Vagina (tissue), 2 donors: Measurements from ENCODE around the gene CENPVL3. TPM values are rescaled to one million over a fixed set of nuclear protein-coding genes. Genes with fewer than 3 reads are reported as not detected.

Experiments used
- DNase-seq, 2 donors: peaks; one replicate each; pipeline ENCODE4 v3.0.0-alpha.2; 2017; ENCODE audit errors: extremely low spot score in 2 of 2
- H3K27ac ChIP-seq: fragments of 200-600 bp; sonication (generic); one replicate; pipeline ENCODE4 v1.5.1; 2019
- H3K27me3 ChIP-seq: fragments of 200-600 bp; sonication (generic); one replicate; pipeline ENCODE4 v1.5.1; 2019
- H3K36me3 ChIP-seq, 2 donors: fragments of 200-600 bp; sonication (generic); one replicate each; pipeline ENCODE4 v1.5.1; 2017 to 2019
- H3K4me1 ChIP-seq: fragments of 200-600 bp; sonication (generic); one replicate; pipeline ENCODE4 v1.5.1; 2019
- H3K4me3 ChIP-seq, 2 donors: fragments of 200-600 bp; sonication (generic); 1 replicate in 1 of 2; 2 replicates in 1 of 2; pipeline ENCODE4 v1.5.1; 2016 to 2019
- H3K9me3 ChIP-seq: fragments of 200-600 bp; sonication (generic); one replicate; pipeline ENCODE4 v1.5.1; 2019
- POLR2A ChIP-seq, 2 donors: fragments of 450-650 bp; IDR thresholded peaks; one replicate each; pipeline ENCODE4 v1.6.1; 2017; ENCODE audit warnings: antibody characterized with exemption in 2 of 2, mild to moderate bottlenecking in 2 of 2, moderate library complexity in 2 of 2
- POLR2AphosphoS5 ChIP-seq, 2 donors: sonication (generic); formaldehyde crosslinking; IDR thresholded peaks; one replicate each; pipeline ENCODE4 v1.9.0; 2017; ENCODE audit warnings: antibody characterized with exemption in 2 of 2, mild to moderate bottlenecking in 2 of 2, low read depth in 1 of 2; ENCODE audit not compliant: insufficient read depth in 1 of 2
- intact Hi-C: fragments of 100-400 bp; cut with DNase I; formaldehyde crosslinking; loops from one replicate; pipeline ENCODE4 v1.15.1; 2023
- total RNA-seq: library from RNA; depleted of rRNA; stranded (reverse); fragments of >200 nt; gene quantifications from one replicate; pipeline ENCODE4 v1.2.3, GENCODE V29; 2016
- TF ChIP-seq, protein P1 (sequence below), 3 experiments: fragments of 450-650 bp in 2 of 3; fragments of 200-600 bp in 1 of 3; sonication (generic) in 1 of 3; IDR thresholded peaks; one replicate each; pipeline ENCODE4 v1.5.1; 2017 to 2019; ENCODE audit warnings: antibody characterized with exemption in 3 of 3, mild to moderate bottlenecking in 2 of 3, moderate library complexity in 2 of 3

Gene CENPVL3
- total RNA-seq, 1 donor from 2014 or later, result not detected

DNA sequence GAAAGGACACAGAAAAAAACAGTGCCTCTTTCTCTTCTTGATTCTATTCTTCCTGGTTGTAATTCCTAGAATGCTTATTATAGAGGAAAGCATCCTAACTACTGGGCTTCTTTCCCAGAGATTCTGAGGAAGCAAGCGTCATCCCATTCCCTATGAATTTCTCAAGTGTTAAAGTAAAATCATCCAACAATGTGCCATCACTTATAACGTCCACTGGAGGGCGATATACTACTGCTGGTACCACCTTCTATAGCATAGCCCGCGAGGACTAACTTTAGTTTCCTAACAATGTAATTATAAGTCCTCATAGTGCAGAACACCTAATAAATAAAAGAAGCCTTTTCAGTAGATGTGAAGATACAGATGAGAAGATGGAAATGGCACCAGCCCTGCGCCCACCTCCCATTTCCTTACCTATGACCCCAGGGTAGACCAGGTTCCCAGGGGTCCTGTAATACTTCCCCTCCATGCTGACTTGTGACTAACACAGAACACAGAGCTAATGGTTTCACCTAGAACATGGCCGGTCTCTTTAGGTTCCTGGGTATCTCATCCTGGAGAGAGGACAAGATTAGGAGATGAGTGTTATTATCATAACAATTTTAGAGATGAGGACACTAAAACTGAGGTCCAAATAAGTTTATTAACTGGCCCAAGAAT, 4.2 kb downstream of the CENPVL3 start:
- Histone ChIP-seq H3K36me3 (no peaks in the 10 kb centered on the region), H3K4me1 (no peaks in the 10 kb centered on the region), H3K27ac (no peak overlapping the region), H3K9me3 (no peaks in the 10 kb centered on the region), H3K4me3 (no peak overlapping the region), H3K27me3 (no peaks in the 10 kb centered on the region)
- intact Hi-C loops, result loop anchor here (10.0 kb wide), 1 partner anchor 1140 kb away; the partner anchor contains the start of gene DGKK
- TF ChIP-seq POLR2AphosphoS5 (IDR thresholded peaks at IDR 0.05; ENCODE audit: insufficient read depth in 1 of 2, low read depth in 1 of 2) (no peak), POLR2A (IDR thresholded peaks at IDR 0.05) (no peak)
- TF ChIP-seq, protein P1, sequence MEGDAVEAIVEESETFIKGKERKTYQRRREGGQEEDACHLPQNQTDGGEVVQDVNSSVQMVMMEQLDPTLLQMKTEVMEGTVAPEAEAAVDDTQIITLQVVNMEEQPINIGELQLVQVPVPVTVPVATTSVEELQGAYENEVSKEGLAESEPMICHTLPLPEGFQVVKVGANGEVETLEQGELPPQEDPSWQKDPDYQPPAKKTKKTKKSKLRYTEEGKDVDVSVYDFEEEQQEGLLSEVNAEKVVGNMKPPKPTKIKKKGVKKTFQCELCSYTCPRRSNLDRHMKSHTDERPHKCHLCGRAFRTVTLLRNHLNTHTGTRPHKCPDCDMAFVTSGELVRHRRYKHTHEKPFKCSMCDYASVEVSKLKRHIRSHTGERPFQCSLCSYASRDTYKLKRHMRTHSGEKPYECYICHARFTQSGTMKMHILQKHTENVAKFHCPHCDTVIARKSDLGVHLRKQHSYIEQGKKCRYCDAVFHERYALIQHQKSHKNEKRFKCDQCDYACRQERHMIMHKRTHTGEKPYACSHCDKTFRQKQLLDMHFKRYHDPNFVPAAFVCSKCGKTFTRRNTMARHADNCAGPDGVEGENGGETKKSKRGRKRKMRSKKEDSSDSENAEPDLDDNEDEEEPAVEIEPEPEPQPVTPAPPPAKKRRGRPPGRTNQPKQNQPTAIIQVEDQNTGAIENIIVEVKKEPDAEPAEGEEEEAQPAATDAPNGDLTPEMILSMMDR (IDR thresholded peaks at IDR 0.05), result no peak
- DNase-seq, result no peak

DNA sequence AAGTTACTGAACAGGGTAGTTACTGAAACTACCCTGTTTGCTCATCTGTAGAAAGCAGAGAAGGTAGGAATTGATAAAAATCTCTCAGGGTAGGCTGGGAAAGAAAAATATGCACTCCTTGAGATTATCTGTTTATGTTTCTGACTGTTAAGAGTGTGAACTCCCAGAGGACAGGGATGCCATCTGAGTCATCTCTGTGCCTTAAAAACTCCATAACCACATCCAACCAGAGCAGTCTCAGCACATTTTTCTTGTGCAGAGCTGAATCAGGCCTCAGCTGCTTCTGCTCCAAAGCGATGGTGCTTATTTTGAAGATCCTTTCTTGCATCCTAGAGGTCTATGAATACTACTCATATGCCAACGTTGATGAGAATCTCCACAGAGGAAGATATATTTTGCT, 9.9 kb downstream of the CENPVL3 start:
- TF ChIP-seq POLR2A (IDR thresholded peaks at IDR 0.05) (no peak), POLR2AphosphoS5 (IDR thresholded peaks at IDR 0.05; ENCODE audit: insufficient read depth in 1 of 2, low read depth in 1 of 2) (no peak)
- TF ChIP-seq, protein P1 (IDR thresholded peaks at IDR 0.05), result no peak
- H3K36me3 ChIP-seq, result no peaks in the 10 kb centered on the region
- H3K4me1 ChIP-seq, result no peaks in the 10 kb centered on the region
- H3K27ac ChIP-seq, result no peak overlapping the region
- DNase-seq, result no peak
- H3K4me3 ChIP-seq, result no peak overlapping the region
- intact Hi-C loops, result no loop called here
- H3K9me3 ChIP-seq, result no peaks in the 10 kb centered on the region
- H3K27me3 ChIP-seq, result no peaks in the 10 kb centered on the region

DNA sequence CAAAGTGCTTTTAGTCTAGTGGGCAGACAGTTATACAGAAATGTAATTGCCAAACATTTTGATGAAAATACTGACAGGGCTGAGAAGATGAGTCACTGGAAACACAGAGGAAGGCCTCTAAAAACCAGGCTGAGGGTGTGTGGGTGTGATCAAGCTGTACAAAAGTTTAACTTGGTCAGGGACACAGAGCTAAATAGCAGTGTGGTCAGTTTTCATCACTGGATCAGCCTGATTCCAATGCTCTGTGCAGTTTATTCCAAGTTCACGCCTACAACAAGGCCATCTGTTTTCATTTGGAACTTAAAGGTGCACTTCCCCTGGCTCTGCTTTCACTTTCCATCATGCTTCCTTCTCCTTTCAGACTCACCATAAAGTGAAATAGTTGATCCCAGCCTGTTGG, 10.6 kb downstream of the CENPVL3 start:
- no peaks in the 10 kb centered on the region for H3K9me3 ChIP-seq
- no peaks in the 10 kb centered on the region for H3K27me3 ChIP-seq
- no peak overlapping the region for H3K27ac ChIP-seq
- intact Hi-C loops, result no loop called here
- no peak for DNase-seq
- TF ChIP-seq, protein P1 (IDR thresholded peaks at IDR 0.05), result no peak
- no peak for TF ChIP-seq POLR2AphosphoS5 (IDR thresholded peaks at IDR 0.05; ENCODE audit: insufficient read depth in 1 of 2, low read depth in 1 of 2)
- no peak for TF ChIP-seq POLR2A (IDR thresholded peaks at IDR 0.05)
- H3K4me1 ChIP-seq, result no peaks in the 10 kb centered on the region
- H3K4me3 ChIP-seq, result no peak overlapping the region
- H3K36me3 ChIP-seq, result no peaks in the 10 kb centered on the region

DNA sequence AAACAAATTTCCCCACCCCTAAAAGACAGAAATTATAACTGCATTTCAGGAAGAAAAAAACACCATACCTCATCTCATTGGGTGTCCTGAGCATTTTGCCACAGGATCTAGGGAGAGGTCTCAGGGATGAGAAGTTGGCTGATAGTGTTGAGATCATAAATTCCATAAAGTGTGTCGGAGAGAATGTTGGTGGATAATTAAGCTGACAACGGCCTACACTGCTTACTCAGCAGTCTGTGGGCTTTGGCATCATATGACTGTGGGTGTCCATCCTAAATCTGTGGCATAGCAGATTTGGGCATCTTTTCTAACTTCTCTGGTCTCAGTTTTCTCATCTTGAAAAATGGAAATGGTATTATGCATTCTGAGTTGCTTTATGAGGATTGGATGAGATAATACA, 12.3 kb downstream of the CENPVL3 start:
- intact Hi-C loops, result no loop called here
- no peak for DNase-seq
- Histone ChIP-seq H3K4me1 (no peaks in the 10 kb centered on the region), H3K27me3 (no peaks in the 10 kb centered on the region), H3K9me3 (no peaks in the 10 kb centered on the region), H3K4me3 (no peak overlapping the region), H3K27ac (no peak overlapping the region), H3K36me3 (no peaks in the 10 kb centered on the region)
- TF ChIP-seq POLR2AphosphoS5 (IDR thresholded peaks at IDR 0.05; ENCODE audit: insufficient read depth in 1 of 2, low read depth in 1 of 2), result no peak
- TF ChIP-seq POLR2A (IDR thresholded peaks at IDR 0.05), result no peak
- TF ChIP-seq, protein P1 (IDR thresholded peaks at IDR 0.05), result no peak

DNA sequence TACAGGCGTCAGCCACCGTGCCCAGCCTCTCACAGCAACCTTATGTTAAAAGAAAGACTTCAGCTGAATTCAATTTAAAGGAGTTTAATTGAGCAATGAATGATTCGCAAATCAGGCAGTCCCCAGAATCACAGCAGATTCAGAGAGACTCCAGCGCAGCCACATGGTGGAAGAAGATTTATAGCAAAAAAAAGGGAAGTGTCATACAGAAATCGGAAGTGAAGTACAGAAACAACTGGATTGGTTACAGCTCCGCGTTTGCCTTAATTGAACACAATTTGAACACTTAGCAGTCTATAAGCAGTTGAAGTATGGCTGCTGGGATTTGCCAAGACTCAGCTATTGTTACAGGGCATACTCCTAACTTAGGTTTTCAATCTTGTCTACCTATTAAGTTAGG, 19.8 kb downstream of the CENPVL3 start:
- intact Hi-C loops, result no loop called here
- Histone ChIP-seq H3K4me3 (no peak overlapping the region), H3K27me3 (no peaks in the 10 kb centered on the region), H3K27ac (no peak overlapping the region), H3K9me3 (no peaks in the 10 kb centered on the region), H3K36me3 (no peaks in the 10 kb centered on the region), H3K4me1 (no peaks in the 10 kb centered on the region)
- no peak for DNase-seq
- TF ChIP-seq POLR2A (IDR thresholded peaks at IDR 0.05), result no peak
- TF ChIP-seq, protein P1 (IDR thresholded peaks at IDR 0.05), result no peak
- no peak for TF ChIP-seq POLR2AphosphoS5 (IDR thresholded peaks at IDR 0.05; ENCODE audit: insufficient read depth in 1 of 2, low read depth in 1 of 2)
